GM06990 (cell line): Measurements from ENCODE around the gene MOV10L1.

Experiments used
- DNase-seq: peaks from one replicate; pipeline ENCODE4 v3.0.0-alpha.2; 2011; ENCODE audit not compliant: insufficient read length; ENCODE audit errors: extremely low read depth
- H3K27me3 ChIP-seq: replicated peaks from 2 replicates; pipeline ENCODE4 v1.6.0; 2011; ENCODE audit warnings: low read length; ENCODE audit not compliant: control insufficient read depth, insufficient read depth
- H3K36me3 ChIP-seq: 2 replicates; pipeline ENCODE4 v1.5.1; 2011; ENCODE audit warnings: low read length; ENCODE audit not compliant: control insufficient read depth, insufficient read depth
- H3K4me3 ChIP-seq: replicated peaks from 2 replicates; pipeline ENCODE4 v1.5.1; 2011; ENCODE audit warnings: low read depth, mild to moderate bottlenecking, control low read depth, low read length
- CTCF ChIP-seq: IDR thresholded peaks from 2 replicates; pipeline ENCODE4 v1.5.1; 2011; ENCODE audit warnings: low read length, control low read depth, mild to moderate bottlenecking, inconsistent platforms; ENCODE audit not compliant: insufficient read depth, poor library complexity, severe bottlenecking

Gene MOV10L1

GRCh38 chr22:50141462-50141861 lies 51.7 kb downstream of the MOV10L1 start:
- Histone ChIP-seq H3K27me3 (no peaks in the 10 kb centered on the region), H3K4me3 (no peak overlapping the region), H3K36me3 (no peaks in the 10 kb centered on the region)
- no peak for DNase-seq
- TF ChIP-seq CTCF, result no peak

GRCh38 chr22:50141891-50142363 lies 52.1 kb downstream of the MOV10L1 start:
- Histone ChIP-seq H3K36me3 (no peaks in the 10 kb centered on the region), H3K4me3 (no peak overlapping the region), H3K27me3 (no peaks in the 10 kb centered on the region)
- DNase-seq, result no peak
- TF ChIP-seq CTCF, result peak; percentile 7

- no peak for TF ChIP-seq CTCF
- DNase-seq, result no peak
Measured at GRCh38 chr22:50143096-50143495, 53.3 kb downstream of the MOV10L1 start.

GRCh38 chr22:50144005-50144614 lies 54.3 kb downstream of the MOV10L1 start:
- peak; percentile 6 for TF ChIP-seq CTCF
- Histone ChIP-seq H3K36me3 (no peaks in the 10 kb centered on the region), H3K27me3 (no peaks in the 10 kb centered on the region), H3K4me3 (no peak overlapping the region)
- no peak for DNase-seq

More at GRCh38 chr22:50143096-50143495, 53.3 kb downstream of the MOV10L1 start:
- Histone ChIP-seq H3K4me3 (no peak overlapping the region), H3K27me3 (no peaks in the 10 kb centered on the region), H3K36me3 (no peaks in the 10 kb centered on the region)

- DNase-seq, result no peak
- Histone ChIP-seq H3K4me3 (no peak overlapping the region), H3K36me3 (no peaks in the 10 kb centered on the region), H3K27me3 (no peaks in the 10 kb centered on the region)
- no peak for TF ChIP-seq CTCF
Measured at GRCh38 chr22:50145721-50146438, 56.1 kb downstream of the MOV10L1 start.
